Body of pancreas (tissue), 4 donors: Measurements from ENCODE around the gene GALNT9. TPM values are rescaled to one million over a fixed set of nuclear protein-coding genes. Genes with fewer than 3 reads are reported as not detected.

Experiments used
- ATAC-seq: fragments of 150-250 bp; one replicate; pipeline ENCODE4 v1.9.1; 2016
- DNase-seq, 4 donors: peaks; one replicate each; pipeline ENCODE4 v3.0.0-alpha.2; 2019
- H3K27ac ChIP-seq, 4 donors: fragments of 200-600 bp; sonication (generic); 1 replicate in 3 of 4; 2 replicates in 1 of 4; pipeline versions ENCODE4 v1.5.1 to v1.6.1; 2016 to 2019; ENCODE audit warnings: mild to moderate bottlenecking in 1 of 4, mixed read lengths in 1 of 4, moderate library complexity in 1 of 4
- H3K27me3 ChIP-seq, 2 donors: fragments of 200-600 bp; sonication (generic); one replicate each; pipeline ENCODE4 v1.6.0; 2016; ENCODE audit warnings: mild to moderate bottlenecking in 1 of 2
- H3K36me3 ChIP-seq, 2 donors: fragments of 200-600 bp; sonication (generic); replicated peaks in 1 of 2; 2 replicates each; pipeline ENCODE4 v1.5.1; 2016; ENCODE audit warnings: low read depth in 2 of 2; ENCODE audit not compliant: insufficient read depth in 1 of 2
- H3K4me1 ChIP-seq: fragments of 200-600 bp; sonication (generic); one replicate; pipeline ENCODE4 v1.6.0; 2016
- H3K4me3 ChIP-seq, 2 donors: fragments of 200-600 bp; sonication (generic); 1 replicate in 1 of 2; 2 replicates in 1 of 2; pipeline ENCODE4 v1.5.1; 2016 to 2019
- H3K9me3 ChIP-seq, 3 donors: fragments of 200-600 bp; sonication (generic); 1 replicate in 2 of 3; 2 replicates in 1 of 3; pipeline ENCODE4 v1.5.1; 2016
- CTCF ChIP-seq, 7 experiments: fragments of 450-650 bp in 4 of 7; fragments of 200-600 bp in 3 of 7; sonication (generic) in 3 of 7; IDR thresholded peaks; one replicate each; pipeline ENCODE4 v1.5.1; 2016 to 2019; ENCODE audit warnings: antibody characterized with exemption in 7 of 7
- POLR2A ChIP-seq, 3 donors: fragments of 450-650 bp; IDR thresholded peaks; one replicate each; pipeline ENCODE4 v1.6.1; 2016; ENCODE audit warnings: antibody characterized with exemption in 3 of 3, mild to moderate bottlenecking in 2 of 3
- WGBS, 2 donors: methylation state at CpG; one replicate each; pipeline ENCODE4 v1.1.5; 2017; 5-methylcytosine and 5-hydroxymethylcytosine counted together
- intact Hi-C: fragments of 100-400 bp; cut with DNase I; formaldehyde crosslinking; loops from one replicate; pipeline ENCODE4 v1.15.1; 2023
- total RNA-seq, 2 donors: library from RNA; depleted of rRNA; stranded (reverse); fragments of >200 nt; gene quantifications; one replicate each; pipeline ENCODE4 v1.1.0, GENCODE V29; 2016

The GALNT9 gene
- total RNA-seq, 2 donors from 2014 or later: not detected

- DNase-seq: no peak
- intact Hi-C loops: no loop called here
- 89 to 91% methylated on average over 7 to 15 of the region's 15 CpGs for WGBS, 2 donors
- ATAC-seq: no peak
- H3K4me1 ChIP-seq: peaks cover 6% of the 10 kb centered on the region
- no peak overlapping the region for H3K27ac ChIP-seq
- H3K4me3 ChIP-seq: no peak overlapping the region
- TF ChIP-seq CTCF (IDR thresholded peaks at IDR 0.05): no peak
- no peak for TF ChIP-seq POLR2A (IDR thresholded peaks at IDR 0.05)
- no peaks in the 10 kb centered on the region for H3K36me3 ChIP-seq
- peaks cover 0 to 10% (median 0%) of the 10 kb centered on the region in 3 donors for H3K9me3 ChIP-seq
- no peaks in the 10 kb centered on the region for H3K27me3 ChIP-seq
Observed at GRCh38 chr12:132208153-132208823, 121.1 kb downstream of the GALNT9 start.

GRCh38 chr12:132207083-132207775 lies 122.2 kb downstream of the GALNT9 start:
- TF ChIP-seq POLR2A (IDR thresholded peaks at IDR 0.05) (no peak), CTCF (IDR thresholded peaks at IDR 0.05) (no peak)
- Histone ChIP-seq H3K27ac (no peak overlapping the region), H3K27me3 (no peaks in the 10 kb centered on the region), H3K9me3 (peaks cover 0 to 10% (median 0%) of the 10 kb centered on the region in 3 donors), H3K4me1 (peaks cover 6% of the 10 kb centered on the region), H3K36me3 (no peaks in the 10 kb centered on the region), H3K4me3 (no peak overlapping the region)
- intact Hi-C loops: no loop called here
- DNase-seq: no peak
- 71 to 79% methylated on average over 22 to 30 of the region's 36 CpGs for WGBS, 2 donors
- no peak for ATAC-seq

GRCh38 chr12:132206046-132206434 lies 123.3 kb downstream of the GALNT9 start:
- no peak overlapping the region for H3K27ac ChIP-seq
- H3K27me3 ChIP-seq: no peaks in the 10 kb centered on the region
- H3K4me3 ChIP-seq: no peak overlapping the region
- peaks cover 0 to 10% (median 0%) of the 10 kb centered on the region in 3 donors for H3K9me3 ChIP-seq
- H3K4me1 ChIP-seq: peaks cover 6% of the 10 kb centered on the region
- H3K36me3 ChIP-seq: no peaks in the 10 kb centered on the region
- DNase-seq (no peak), ATAC-seq (no peak)
- 44 to 49% methylated on average over 8 to 14 of the region's 14 CpGs for WGBS, 2 donors
- intact Hi-C loops: no loop called here
- TF ChIP-seq POLR2A (IDR thresholded peaks at IDR 0.05) (no peak), CTCF (IDR thresholded peaks at IDR 0.05) (no peak)

GRCh38 chr12:132205271-132206045 lies 123.9 kb downstream of the GALNT9 start:
- no peaks in the 10 kb centered on the region for H3K36me3 ChIP-seq
- peaks cover 0 to 10% (median 0%) of the 10 kb centered on the region in 3 donors for H3K9me3 ChIP-seq
- no peak overlapping the region for H3K27ac ChIP-seq
- ATAC-seq (no peak), DNase-seq (no peak)
- no peak overlapping the region for H3K4me3 ChIP-seq
- no peak for TF ChIP-seq CTCF (IDR thresholded peaks at IDR 0.05)
- no peak for TF ChIP-seq POLR2A (IDR thresholded peaks at IDR 0.05)
- no peaks in the 10 kb centered on the region for H3K27me3 ChIP-seq
- WGBS, 2 donors: 5 to 7% methylated on average over 13 to 53 of the region's 53 CpGs
- intact Hi-C loops: no loop called here
- H3K4me1 ChIP-seq: peaks cover 6% of the 10 kb centered on the region
